GM18526 (cell line): ENCODE results near the gene NARS2.

Source experiments
- POLR2A ChIP-seq: IDR thresholded peaks from 3 replicates; pipeline ENCODE4 v1.6.1; 2011; ENCODE audit not compliant: insufficient read length; ENCODE audit errors: extremely low read depth

NARS2 gene

DNA sequence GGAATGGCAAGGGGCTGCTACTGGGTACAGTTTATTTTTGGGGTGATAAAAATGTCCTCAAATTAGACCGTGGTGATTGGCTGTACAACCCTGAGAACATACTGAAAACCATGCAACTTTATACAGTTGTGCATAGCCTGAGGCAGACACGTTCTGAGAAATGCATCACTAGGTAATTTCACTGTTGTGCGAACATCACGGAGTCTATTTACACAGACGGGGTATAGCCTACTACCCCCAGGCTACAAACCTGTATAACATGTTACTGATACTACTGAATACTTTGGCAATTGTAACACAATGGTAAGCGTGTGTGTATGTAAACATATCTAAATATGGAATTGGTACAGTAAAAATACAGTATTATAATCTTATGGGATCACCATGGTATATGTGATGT lies 23.6 kb downstream of the NARS2 start:
- no peak for TF ChIP-seq POLR2A

GRCh38 chr11:78549624-78550409 lies 24.8 kb downstream of the NARS2 start:
- no peak for TF ChIP-seq POLR2A

- TF ChIP-seq POLR2A: no peak
These were observed 25.6 kb downstream of the NARS2 start for GRCh38 chr11:78548911-78549590.

- no peak for TF ChIP-seq POLR2A
These were observed 26.5 kb downstream of the NARS2 start for GRCh38 chr11:78547931-78548705.

GRCh38 chr11:78542007-78542406 lies 32.7 kb downstream of the NARS2 start:
- no peak for TF ChIP-seq POLR2A

GRCh38 chr11:78541537-78541936 lies 33.1 kb downstream of the NARS2 start:
- TF ChIP-seq POLR2A: no peak

GRCh38 chr11:78540256-78540655 lies 34.4 kb downstream of the NARS2 start:
- TF ChIP-seq POLR2A: no peak

DNA sequence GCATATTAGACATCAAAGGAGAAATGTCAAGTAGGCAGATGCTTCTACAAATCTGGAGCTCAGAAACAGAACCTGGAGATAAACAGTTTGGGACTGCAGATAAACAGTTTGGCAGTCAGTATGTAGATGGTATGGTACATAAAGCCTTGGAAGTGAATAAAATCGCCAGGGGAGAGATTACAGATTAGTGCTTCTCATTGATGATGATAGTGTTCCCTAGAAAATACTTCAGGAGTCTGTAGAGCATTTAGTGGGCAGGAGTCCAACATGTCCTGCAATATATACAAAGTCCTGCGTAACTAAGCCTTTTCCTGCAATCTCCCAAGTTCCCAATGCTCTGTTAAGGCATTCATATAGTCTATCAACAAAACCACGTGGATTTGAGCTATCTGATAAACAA lies 35.2 kb downstream of the NARS2 start:
- TF ChIP-seq POLR2A: no peak

GRCh38 chr11:78536933-78537332 lies 37.7 kb downstream of the NARS2 start:
- TF ChIP-seq POLR2A: no peak

DNA sequence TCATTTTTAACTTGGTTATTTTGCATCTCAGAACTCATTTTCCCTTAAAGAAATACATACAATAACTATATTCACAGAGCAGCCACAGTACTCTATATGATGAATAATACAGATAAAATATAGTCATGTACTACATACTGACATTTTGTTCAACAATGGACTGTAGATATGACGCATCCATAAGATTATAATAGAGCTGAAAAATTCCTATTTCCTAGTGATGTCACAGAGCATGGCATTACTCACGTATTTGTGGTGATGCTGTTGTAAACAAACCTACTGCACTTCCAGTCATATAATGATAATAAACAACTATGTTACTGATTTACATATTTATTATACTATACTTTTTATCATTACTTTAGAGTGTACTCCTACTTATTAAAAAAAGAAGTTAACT lies 38.7 kb downstream of the NARS2 start:
- TF ChIP-seq POLR2A: no peak

DNA sequence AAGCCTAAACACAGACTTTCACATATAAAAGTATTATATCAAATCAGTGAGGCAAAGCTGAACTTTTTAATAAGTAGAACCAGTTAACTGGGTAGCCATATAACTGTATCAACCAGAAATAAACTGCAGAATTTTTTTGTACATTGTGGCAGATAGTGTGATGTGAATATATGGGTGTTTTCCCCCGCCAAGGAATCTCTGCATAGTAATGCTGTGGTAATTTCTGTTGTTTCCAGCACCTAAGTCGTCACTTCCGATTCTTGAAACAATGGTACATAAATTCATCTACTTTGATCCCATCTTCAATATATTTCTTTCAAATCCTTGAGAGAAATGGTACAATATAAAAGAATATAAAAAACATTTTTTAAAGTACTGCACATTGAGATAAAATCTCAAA lies 39.6 kb downstream of the NARS2 start:
- TF ChIP-seq POLR2A: no peak

- TF ChIP-seq POLR2A: no peak
These were observed 41.3 kb downstream of the NARS2 start for GRCh38 chr11:78533399-78533798.

DNA sequence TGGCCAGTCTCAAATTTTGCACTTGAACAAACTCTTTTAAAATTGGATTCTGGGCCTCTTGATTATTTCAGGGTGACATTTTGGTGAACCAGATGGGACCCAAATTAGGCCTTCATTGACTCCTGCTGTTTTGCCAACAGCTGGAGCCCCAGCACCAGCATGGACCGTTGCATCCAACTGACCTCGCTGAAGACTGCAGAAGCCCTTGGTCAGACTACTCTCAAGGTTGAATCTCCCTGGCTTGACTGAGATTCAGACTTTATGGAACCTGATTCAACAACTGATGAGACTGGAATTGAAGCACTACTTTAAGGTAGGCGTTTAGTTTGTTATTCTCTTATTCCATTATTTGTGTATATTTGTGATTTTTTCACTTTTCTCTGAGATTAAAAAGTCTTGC lies 41.7 kb downstream of the NARS2 start:
- no peak for TF ChIP-seq POLR2A

GRCh38 chr11:78526497-78527146 lies 48.0 kb downstream of the NARS2 start:
- TF ChIP-seq POLR2A: no peak

GRCh38 chr11:78525720-78526119 lies 48.9 kb downstream of the NARS2 start:
- no peak for TF ChIP-seq POLR2A
